HG03460 (cell line): ENCODE results near the gene DAZAP2.
"Not testable (repeated sequence)": the region's sequence is repeated elsewhere in the genome, so short reads cannot be mapped to it uniquely, and the experiment has no call there.

Source experiments
- ATAC-seq: cut with Tn5 transposase; IDR thresholded peaks from one replicate; pipeline ENCODE4 v1.9.1; 2021; ENCODE audit not compliant: unreplicated experiment

Gene DAZAP2

GRCh38 chr12:51217133-51217967 lies 21.3 kb upstream of the DAZAP2 start:
- ATAC-seq: peak; percentile 33

- peak; percentile 73 for ATAC-seq
Measured at GRCh38 chr12:51217968-51218606, 20.5 kb upstream of the DAZAP2 start, which contains the start of gene POU6F1. Gene POU6F1, minus strand, starts transcription at chr12:51218062. Its CDS starts 11,226 bp downstream, at chr12:51206836.

GRCh38 chr12:51218607-51219161 lies 19.9 kb upstream of the DAZAP2 start:
- ATAC-seq: no peak

DNA sequence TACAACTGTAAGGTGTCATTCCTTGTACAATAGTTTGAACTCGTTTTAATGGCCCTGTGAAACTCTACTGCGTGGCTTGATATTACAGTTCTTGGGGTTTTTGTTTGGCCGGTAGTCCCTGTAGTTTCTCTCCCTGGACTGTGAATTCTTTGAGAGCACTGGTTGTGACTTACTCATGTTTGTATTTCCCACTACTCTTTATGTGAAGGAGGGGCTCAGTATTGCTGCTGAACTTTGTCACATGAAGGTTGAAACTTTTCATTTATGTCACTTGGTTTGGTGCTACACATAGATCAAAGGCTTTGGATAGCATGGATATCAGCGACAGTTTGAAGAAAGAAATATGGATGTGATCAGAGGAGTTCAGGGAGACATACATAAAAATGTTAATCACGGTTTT lies 19.3 kb upstream of the DAZAP2 start:
- no peak for ATAC-seq

DNA sequence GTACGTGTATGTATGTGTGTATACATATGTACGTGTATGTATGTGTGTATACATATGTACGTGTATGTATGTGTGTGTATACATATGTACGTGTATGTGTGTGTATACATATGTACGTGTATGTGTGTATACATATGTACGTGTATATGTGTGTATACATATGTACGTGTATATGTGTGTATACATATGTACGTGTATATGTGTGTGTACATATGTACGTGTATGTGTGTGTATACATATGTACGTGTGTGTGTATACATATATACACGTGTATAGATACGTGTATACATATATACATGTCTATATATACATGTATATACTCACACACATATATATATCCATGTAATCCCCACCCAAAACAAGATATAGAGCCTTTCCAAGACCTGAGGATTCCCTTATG lies 18.8 kb upstream of the DAZAP2 start:
- not testable (repeated sequence) for ATAC-seq

DNA sequence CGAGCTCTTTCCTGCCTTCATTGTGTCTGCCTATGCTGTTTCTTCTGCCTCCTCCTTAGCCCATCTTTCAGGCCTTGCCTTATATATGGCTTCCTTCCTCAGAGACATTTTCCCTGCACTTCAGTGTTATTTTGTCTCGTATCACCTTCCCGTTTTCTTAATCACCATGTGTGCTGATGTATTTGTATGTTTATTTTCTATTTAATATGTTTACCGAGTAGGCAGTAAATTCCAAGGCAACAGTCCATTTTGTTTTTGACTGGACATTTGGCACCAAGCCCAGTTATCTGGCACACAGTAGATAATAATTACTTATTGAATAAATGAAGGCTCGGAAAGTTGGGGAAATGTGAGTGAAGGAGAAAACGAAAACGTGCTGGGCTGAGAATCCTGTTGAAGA lies 16.2 kb upstream of the DAZAP2 start:
- ATAC-seq: no peak

GRCh38 chr12:51224625-51225024 lies 14.0 kb upstream of the DAZAP2 start:
- ATAC-seq: no peak

GRCh38 chr12:51225234-51225633 lies 13.4 kb upstream of the DAZAP2 start:
- ATAC-seq: no peak

DNA sequence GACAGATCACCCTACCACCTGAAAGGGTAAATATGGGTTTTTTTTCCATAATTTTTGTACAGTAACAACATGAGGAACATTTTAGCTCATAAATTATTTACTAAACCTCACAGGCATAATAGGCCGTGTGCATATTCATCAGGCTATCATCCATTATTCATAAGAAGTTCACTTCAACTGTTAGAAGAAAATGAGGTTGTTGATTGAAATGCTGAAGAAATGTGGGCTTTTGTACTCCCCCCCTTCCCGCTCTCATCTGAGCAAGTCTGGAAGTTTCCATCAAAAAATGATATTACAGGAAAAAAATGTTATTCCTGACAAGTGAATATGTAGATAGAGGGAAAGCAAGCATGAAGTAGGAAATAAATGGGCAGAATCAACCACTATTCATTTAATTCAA lies 12.9 kb upstream of the DAZAP2 start:
- no peak for ATAC-seq

DNA sequence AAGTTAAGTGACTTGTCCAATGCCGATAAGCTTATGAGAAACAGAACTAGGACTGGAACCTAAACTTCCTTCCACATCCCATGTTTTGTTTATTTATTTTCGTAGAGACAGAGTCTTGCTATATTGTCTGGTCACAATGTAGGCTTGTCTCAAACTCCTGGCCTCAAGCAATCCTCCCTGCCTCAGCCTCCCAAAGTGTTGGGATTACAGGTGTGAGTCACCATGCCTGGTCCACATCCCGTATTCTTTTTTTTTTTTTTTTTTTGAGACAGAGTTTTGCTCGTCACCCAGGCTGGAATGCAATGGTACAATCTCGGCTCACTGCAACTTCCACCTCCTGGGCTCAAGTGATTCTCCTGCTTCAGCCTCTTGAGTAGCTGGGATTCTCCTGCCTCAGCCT lies 11.5 kb upstream of the DAZAP2 start:
- not testable (repeated sequence) for ATAC-seq

- ATAC-seq: no peak
Measured at GRCh38 chr12:51227962-51228361, 10.7 kb upstream of the DAZAP2 start.

DNA sequence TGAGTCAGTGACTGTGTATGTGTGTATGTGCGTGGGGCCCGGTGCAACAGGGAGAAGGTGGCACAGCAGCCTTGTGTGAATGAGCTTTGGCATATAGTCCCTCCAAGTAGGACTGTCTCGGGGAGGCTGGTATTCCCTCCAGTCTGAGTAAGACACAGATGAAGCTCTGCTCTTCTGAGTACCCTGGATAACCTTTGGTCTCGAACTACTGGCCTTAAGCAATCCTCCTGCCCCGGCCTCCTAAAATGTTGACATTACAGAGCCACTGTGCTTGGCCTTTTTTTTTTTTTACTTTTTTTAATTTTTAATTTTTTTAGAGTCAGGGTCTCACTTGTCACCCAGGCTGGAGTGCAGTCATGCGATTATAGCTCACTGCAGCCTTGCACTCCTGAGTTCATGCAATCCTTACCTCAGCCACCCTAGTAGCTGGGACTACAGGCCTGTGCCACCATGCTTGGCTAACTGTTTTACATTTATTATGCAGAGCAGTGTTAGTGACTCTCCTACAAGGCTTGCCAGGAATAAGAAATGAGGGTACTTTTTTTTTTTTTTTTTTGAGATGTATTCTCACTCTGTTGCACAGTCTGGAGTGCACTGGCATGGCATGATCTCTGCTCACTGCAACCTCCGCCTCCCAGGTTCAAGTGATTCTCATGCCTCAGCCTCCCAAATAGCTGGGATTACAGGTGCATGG lies 9.4 kb upstream of the DAZAP2 start:
- ATAC-seq: no peak

GRCh38 chr12:51232642-51233041 lies 6.0 kb upstream of the DAZAP2 start:
- ATAC-seq: no peak

DNA sequence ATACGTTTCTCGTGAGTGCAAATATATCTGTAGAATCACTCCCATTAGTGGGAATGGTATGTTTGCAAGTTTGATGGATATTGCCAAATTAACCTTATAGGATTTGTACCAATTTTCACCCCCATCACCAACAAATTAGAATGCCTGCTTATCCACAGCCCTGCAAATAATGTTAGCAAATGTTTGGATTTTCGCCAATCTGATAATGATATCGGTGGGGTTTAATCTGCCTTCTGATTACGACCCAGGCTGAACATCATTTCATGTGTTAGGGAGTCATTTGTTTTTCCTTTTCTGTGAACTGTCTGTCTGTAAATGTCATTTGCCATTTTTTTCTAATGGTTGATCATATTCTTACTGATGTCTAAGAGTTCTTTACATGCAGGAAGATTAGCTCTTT lies 4.1 kb upstream of the DAZAP2 start:
- ATAC-seq: no peak

- peak; percentile 9 for ATAC-seq
Measured at GRCh38 chr12:51238037-51238509, 553 bp upstream of the DAZAP2 start.

- no peak for ATAC-seq
Measured at GRCh38 chr12:51240971-51241370, 2.3 kb downstream of the DAZAP2 start.

- ATAC-seq: no peak
Measured at GRCh38 chr12:51242120-51242519, 3.5 kb downstream of the DAZAP2 start.

- ATAC-seq: no peak
Measured at GRCh38 chr12:51242876-51243275, 4.2 kb downstream of the DAZAP2 start.

DNA sequence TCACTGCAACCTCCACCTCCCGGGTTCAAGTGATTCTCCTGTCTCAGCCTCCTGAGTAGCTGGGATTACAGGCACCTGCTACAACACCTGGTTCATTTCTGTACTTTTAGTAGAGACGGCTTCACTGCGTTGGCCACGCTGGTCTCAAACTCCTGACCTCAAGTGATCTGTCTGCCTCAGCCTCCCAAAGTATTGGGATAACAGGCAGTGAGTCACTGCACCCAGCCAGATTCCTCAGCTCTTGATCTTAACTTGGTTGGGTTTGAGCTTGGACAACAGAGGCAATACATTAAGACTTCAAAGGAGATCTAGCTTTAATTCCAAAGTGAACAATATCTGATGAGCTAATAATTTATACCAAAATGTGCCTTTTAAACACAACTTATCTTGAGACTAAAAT lies 5.6 kb downstream of the DAZAP2 start:
- ATAC-seq: no peak

DNA sequence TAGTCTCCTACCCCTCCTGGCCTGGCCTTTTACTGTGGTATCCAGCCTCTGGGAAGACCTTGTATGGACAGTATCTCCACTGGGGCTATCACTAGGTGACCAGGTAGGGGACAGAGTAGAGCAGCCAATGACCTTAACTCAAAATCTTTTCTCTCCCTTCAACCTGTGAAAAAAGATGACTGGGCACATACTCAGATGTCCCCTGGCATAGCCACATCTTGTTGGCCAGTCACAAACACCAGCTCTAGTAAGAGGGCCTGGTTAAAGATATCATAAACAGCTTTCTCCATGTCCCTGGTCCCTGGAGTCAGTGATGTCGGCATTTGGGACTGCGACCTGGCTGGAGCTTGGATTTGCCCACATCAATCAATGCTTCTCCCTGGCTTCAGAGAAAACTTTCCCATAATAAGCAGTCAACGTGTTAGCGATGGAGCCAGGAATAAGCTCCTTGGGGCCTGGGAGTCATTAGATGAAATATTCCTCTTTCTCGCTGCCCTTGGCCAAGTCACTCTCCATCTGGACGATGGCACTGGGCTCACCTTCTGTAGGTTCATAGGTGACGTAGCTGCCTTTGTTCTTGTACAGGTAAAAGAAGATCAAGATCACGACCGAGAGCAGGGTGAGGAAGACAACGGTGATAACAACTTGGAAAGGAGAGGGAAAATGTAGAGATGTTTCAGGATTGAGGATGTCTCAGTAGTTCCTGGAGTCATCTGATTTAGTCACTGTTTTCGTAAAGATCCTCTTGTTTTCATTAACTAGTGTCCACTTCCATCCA lies 7.0 kb downstream of the DAZAP2 start:
- no peak for ATAC-seq
